Putamen (tissue), 1 donor: Measurements from ENCODE around the gene TMEM126A.
"Not testable (repeated sequence)": the region's sequence is repeated elsewhere in the genome, so short reads cannot be mapped to it uniquely, and the experiment has no call there.

ENCODE experiments used
- DNase-seq: peaks from one replicate; pipeline ENCODE4 v3.0.0-alpha.2; 2016; ENCODE audit warnings: low spot score

TMEM126A gene

DNA sequence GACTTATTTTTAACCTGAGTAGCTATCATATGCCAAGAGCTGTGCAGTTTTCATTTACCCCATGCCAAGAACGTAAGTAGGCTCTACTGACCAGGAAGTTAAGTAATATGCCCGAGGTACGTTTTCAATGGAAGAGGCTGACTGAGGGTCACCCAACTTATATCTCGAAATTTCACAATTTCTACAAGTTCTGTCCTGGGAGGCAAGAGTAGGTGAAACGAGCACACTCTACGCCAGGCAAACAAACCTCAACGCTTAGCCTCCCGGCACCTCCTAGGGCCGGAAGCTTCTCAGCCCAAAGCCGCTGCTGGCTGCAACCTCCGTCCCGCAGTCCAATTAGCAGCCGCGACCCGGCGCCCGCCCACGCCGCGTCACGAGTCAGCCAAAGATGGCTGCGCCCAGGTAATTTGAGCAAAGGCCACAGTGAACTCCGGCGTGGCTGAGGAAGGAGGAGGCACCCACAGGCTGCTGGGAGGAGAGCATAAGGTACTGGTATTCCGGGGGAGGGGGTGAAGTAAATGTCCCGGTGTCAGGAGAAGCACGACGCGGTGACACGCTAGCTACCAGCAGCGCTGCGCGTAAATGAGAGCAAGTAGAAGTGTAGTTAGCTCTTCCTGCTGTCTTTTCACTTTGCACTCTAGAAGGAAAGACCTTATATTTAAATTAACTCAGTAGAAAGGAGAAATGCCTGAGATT, at the start of gene TMEM126A:
TSS of gene TMEM126A (plus strand) at position 364 of the 696 bp plus-strand sequence. CDS start 2,289 bp downstream, outside the sequence.
- peak; percentile 88 for DNase-seq

DNA sequence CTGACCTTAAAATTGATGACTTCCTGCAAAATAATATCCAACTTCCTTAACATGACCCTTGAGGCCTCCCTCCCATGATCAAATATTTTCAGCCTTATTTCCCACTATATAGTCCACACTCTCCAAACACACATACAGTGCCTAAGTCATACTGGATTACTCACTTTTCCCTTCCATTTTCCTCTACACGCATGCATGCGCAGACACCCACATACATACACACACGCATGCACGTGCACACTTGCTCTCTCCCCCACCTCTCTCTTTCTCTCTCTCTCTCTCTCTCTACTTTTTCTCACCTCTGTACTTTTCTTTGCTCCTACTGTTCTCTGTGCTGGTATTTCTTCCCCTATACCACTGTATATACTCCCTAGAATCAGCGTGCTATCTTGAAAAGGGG, 48.7 kb upstream of the TMEM126A start:
- no peak for DNase-seq

- DNase-seq: no peak
Measured at GRCh38 chr11:85602526-85603213, 45.1 kb upstream of the TMEM126A start.

DNA sequence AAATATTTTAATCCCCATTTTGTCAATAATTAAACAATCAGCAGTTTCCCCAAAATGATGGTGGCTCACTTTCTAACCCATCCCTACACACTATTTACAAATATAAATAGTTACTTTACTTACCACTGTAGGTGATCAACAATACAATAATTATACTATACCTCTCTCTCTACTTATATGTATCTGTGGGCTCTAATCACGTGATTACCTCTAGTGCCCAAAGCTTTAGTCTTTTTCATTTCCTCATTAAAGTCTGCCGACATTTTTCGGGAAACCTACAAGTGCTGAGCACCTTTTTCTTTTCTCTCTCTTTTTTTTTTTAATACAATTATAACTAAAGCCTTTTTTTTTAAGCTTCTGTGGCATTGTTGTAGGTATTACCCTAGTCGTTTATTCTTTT, 44.5 kb upstream of the TMEM126A start:
- DNase-seq: no peak

DNA sequence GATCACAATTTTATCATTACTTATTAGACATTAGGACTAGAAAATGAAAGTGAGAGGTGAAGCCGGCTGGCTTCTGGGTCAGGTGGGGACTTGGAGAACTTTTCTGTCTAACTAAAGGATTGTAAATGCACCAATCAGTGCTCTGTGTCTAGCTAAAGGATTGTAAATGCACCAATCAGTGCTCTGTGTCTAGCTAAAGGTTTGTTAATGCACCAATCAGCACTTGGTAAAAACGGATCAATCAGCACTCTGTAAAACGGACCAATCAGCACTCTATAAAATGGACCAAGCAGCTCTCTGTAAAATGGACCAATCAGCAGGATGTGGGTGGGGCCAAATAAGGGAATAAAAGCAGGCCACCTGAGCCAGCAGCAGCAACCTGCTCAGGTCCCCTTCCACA, 41.5 kb upstream of the TMEM126A start:
- not testable (repeated sequence) for DNase-seq

DNA sequence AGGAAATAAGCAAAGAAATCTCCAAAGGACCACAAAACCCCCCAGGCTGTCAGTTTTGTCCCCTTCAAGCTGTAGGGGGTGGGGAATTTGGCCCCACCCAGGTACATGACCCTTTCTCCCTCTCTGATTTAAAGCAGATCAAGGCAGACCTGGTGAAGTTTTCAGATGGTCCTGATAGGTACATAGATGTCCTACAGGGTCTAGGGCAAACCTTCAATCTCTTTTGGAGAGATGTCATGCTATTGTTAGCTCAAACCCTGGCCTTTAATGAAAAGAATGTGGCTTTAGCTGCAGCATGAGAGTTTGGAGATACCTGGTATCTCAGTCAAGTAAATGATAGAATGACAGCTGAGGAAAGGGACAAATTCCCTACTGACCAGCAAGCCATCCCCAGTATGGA, 39.1 kb upstream of the TMEM126A start:
- DNase-seq: not testable (repeated sequence)

DNA sequence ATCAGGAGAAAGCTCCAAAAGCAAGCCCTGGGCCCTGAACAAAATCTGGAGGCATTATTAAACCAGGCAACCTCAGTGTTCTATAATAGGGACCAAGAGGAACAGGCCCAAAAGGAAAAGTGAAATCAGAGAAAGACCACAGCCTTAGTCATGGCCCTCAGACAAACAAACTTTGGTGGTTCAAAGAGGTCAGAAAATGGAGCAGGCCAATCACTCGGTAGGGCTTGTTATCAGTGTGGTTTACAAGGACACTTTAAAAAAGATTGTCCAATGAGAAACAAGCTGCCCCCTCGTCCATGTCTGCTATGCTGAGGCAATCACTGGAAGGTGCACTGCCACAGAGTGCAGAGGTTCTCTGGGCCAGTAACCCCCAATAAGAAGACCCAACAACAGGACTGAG, 38.5 kb upstream of the TMEM126A start:
- DNase-seq: not testable (repeated sequence)

DNA sequence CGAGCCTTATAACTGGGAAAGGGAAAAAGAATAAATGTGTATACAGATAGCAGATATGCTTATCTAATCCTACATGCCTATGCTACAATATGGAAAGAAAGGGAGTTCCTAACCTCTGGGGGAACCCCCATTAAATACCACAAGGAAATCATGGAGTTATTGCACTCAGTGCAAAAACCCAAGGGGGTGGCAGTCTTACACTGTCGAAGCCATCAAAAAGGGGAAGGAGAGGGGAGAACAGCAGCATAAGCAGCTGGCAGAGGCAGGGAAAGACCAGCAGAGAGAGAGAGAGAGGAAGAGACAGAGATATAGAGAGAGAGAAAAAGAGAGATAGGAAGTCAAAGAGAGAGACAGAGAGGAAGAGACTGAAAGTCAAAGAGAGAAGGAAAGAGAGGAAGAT, 36.1 kb upstream of the TMEM126A start:
- DNase-seq: not testable (repeated sequence)

DNA sequence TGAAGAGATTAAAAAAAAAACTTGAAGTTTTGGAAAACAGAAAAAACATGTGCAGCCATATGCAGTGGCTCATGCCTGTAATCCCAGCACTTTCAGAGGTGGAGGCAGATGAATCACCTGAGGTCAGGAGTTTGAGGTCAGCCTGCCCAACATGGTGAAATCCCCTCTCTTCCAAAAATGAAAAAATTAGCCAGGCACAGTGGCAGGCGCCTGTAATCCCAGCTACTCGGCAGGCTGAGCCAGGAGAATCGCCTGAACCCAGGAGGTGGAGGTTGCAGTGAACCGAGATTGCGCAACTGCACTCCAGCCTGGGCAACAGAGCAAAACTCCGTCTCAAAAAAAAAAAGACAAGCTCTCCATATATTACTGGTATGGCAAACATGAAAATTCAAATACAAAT, 28.3 kb upstream of the TMEM126A start:
- DNase-seq: no peak

DNA sequence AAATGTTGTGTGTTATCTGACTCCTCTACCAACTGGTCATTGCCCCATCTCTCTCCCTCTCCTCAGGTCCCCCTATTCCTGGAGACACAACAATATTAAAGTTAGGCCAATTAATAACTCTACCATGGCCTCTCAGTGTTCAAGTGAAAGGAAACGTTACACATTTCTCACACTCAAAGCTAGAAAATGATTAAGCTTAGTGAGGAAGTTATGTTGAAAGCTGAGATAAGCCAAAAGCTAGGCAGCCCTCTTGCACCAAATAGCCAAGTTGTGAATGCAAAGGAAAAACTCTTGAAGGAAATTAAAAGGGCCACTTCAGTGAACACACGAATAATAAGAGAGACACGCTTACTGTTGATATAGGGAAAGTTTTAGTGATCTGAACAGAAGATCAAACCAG, 27.5 kb upstream of the TMEM126A start:
- DNase-seq: no peak

DNA sequence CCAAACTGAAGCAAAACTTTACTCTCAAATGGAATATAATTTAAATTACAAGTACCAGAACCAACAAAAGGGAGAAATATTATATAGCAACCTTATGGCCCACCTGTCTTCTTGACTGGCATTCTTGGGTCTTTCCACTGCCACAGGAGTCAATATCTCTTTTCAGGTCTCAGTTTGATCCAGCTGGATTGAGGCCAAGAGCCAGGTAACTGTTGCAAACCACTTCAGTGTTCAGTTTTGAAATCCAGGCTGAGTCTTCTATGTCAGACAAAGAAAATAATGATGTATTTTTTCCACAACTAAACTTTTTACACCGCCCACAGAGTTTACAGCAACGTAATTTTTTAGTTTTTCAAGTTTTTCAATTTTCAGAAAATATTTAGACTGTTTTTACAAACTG, 21.3 kb upstream of the TMEM126A start:
- no peak for DNase-seq

- peak; percentile 57 for DNase-seq
Measured at GRCh38 chr11:85627332-85627997, 20.3 kb upstream of the TMEM126A start, which contains the start of gene DLG2. TSS of gene DLG2 (minus strand) at chr11:85627344.

- DNase-seq: peak; percentile 99
Measured at GRCh38 chr11:85627998-85628770, 19.6 kb upstream of the TMEM126A start, which contains the start of gene TMEM126B. TSS of gene TMEM126B (plus strand) at chr11:85628593. CDS start at chr11:85628608, 15 bp downstream.

DNA sequence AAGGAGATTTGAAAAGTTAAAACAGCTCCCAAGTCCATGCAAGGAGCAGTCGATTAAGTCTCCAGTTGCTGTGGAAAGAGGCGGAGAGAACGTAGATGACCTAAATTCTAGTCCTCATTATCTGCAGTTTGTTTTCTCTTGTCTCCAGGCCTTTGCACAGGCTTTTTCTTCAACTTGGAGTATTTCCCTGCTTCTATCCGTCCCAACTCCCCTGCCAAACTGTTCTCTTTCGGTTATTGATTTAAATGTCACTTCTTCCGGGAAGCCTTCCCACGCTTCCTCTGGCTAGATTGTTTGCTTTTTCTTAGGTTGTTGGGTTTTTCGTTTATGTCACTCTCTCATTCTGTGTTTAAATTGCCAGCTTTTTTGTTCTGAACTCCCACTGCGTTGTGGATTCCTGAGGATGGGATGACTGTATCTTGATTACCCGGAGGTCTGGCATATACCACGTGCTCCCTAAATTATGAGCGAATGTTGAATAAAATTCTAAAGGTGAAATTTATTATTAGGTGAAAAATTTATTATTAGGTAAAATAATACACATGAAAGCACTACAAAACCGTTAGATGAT, 18.9 kb upstream of the TMEM126A start:
- DNase-seq: no peak

DNA sequence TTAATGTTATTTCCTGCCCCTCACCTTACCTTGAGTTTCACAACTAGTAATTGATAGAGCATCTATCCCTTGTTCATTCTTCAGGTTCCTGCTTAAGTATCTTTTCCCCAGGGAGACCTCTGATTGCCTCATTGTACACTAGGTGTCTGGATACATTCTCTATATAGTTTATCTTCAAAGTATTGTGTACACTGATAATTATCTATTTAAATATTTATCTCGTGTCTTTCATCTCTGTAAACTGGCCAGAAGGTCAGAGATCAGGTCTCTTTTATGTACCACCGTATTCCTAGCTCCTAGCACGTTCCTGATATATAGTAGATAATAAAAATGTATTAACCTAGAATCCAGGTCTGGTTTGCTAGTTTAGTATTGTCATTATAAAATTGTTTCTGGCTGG, 13.0 kb upstream of the TMEM126A start:
- DNase-seq: no peak

- no peak for DNase-seq
Measured at GRCh38 chr11:85643191-85643614, 4.6 kb upstream of the TMEM126A start.

- DNase-seq: no peak
Measured at GRCh38 chr11:85647078-85647477, 689 bp upstream of the TMEM126A start.

DNA sequence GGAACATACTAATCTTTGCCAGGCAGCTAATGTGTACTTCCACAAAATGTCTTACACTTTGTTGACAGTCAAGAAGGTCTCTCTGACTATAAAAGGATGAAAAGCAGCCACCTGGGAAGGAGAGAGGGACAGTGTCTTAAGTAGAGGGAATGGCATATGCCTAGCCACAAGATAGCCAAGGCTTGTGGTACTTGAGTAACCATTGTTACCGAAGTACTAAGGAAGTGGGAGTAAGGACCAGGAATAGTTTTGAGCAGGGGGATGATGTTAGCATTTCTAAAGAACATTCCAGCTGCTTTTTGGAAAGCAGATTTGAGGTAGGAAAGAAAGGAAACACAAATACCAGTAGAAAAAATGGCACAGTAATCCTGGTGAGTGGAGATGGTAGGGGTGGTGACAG, 3.4 kb downstream of the TMEM126A start:
- no peak for DNase-seq

GRCh38 chr11:85652786-85653447, 5.2 kb downstream of the TMEM126A start:
- DNase-seq: no peak

- DNase-seq: not testable (repeated sequence)
Measured at GRCh38 chr11:85654343-85654742, 6.6 kb downstream of the TMEM126A start.

- no peak for DNase-seq
Measured at GRCh38 chr11:85656777-85657176, 9.0 kb downstream of the TMEM126A start.
